HepG2 (cell line): ENCODE results near the gene RAB6B. TPM values are rescaled to one million over a fixed set of nuclear protein-coding genes. Genes with fewer than 3 reads are reported as not detected.

Experiments used
- ATAC-seq: fragments of 200-7000 bp; cut with Tn5 transposase; 3 replicates; pipeline ENCODE4 v1.9.1; 2020; ENCODE audit warnings: mild to moderate bottlenecking, moderate library complexity
- BruUV-seq: library from RNA; stranded (reverse); fragments of 400-500 nt; replicated peaks from 2 replicates; lab custom pipeline; 2021; lab: Mats Ljungman, UMichigan
- CTCF ChIA-PET: fragments of 300-600 bp; formaldehyde crosslinking; extraction: SDS; loops from one replicate; lab custom pipeline; 2021; ENCODE audit warnings: low total read pairs, inconsistent platforms, low intra/inter-chr PET ratio; lab: Yijun Ruan, JAX
- POLR2A ChIA-PET: fragments of 350-600 bp; sonication (Branson Sonifier 250); formaldehyde crosslinking; loops from one replicate; lab custom pipeline; 2020; ENCODE audit warnings: antibody characterized with exemption, inconsistent platforms; lab: Yijun Ruan, JAX
- DNase-seq: peaks from one replicate; pipeline ENCODE4 v3.0.0-alpha.2; 2015; ENCODE audit warnings: low spot score
- FAIRE-seq: peaks from 3 replicates; lab custom pipeline; 2011; peaks lifted over from hg19 to GRCh38; lab: Jason Lieb, UNC
- H2AFZ ChIP-seq: one replicate; pipeline ENCODE4 v1.6.1; 2011; ENCODE audit warnings: low read length, inconsistent platforms
- H3K27ac ChIP-seq: fragments of 300-600 bp; 3 replicates; pipeline ENCODE4 v1.8.0; 2011; ENCODE audit warnings: mixed run types, mild to moderate bottlenecking, mixed read lengths, low read length, inconsistent platforms; ENCODE audit not compliant: insufficient read depth; ENCODE audit errors: extremely low read length
- H3K27me3 ChIP-seq, 2 experiments: fragments of 200-600 bp in 1 of 2; 2 replicates in 1 of 2; 3 replicates in 1 of 2; pipeline versions ENCODE4 v1.6.0 to v1.8.0; 2011; ENCODE audit warnings: low read length in 2 of 2, mild to moderate bottlenecking in 2 of 2, moderate library complexity in 2 of 2, inconsistent platforms in 1 of 2; ENCODE audit not compliant: insufficient read depth in 2 of 2, control insufficient read depth in 1 of 2
- H3K36me3 ChIP-seq, 2 experiments: fragments of 200-600 bp in 1 of 2; replicated peaks in 1 of 2; 2 replicates in 1 of 2; 3 replicates in 1 of 2; pipeline versions ENCODE4 v1.5.1 to v1.8.0; 2011; ENCODE audit warnings: low read length in 2 of 2, inconsistent platforms in 1 of 2; ENCODE audit not compliant: insufficient read depth in 2 of 2, control insufficient read depth in 1 of 2
- H3K4me1 ChIP-seq: 2 replicates; pipeline ENCODE4 v1.5.1; 2012; ENCODE audit warnings: low read length, inconsistent platforms; ENCODE audit not compliant: insufficient read depth
- H3K4me2 ChIP-seq: 2 replicates; pipeline ENCODE4 v1.6.0; 2011; ENCODE audit warnings: low read depth, low read length, inconsistent platforms
- H3K4me3 ChIP-seq, 3 experiments: fragments of 200-600 bp in 1 of 3; sonication (generic), shearing (Covaris generic) in 1 of 3; replicated peaks in 1 of 3; 2 replicates each; pipeline ENCODE4 v1.5.1; 2011 to 2016; ENCODE audit warnings: low read length in 3 of 3, inconsistent platforms in 2 of 3, low read depth in 2 of 3, mild to moderate bottlenecking in 2 of 3, control low read depth in 1 of 3, mixed read lengths in 1 of 3; ENCODE audit not compliant: insufficient read depth in 1 of 3
- H3K79me2 ChIP-seq: one replicate; pipeline ENCODE4 v1.6.1; 2011; ENCODE audit warnings: low read length, inconsistent platforms; ENCODE audit not compliant: insufficient read depth
- H3K9ac ChIP-seq: 2 replicates; pipeline ENCODE4 v1.6.0; 2011; ENCODE audit warnings: mild to moderate bottlenecking, low read depth, low read length, inconsistent platforms; ENCODE audit not compliant: insufficient read depth
- H3K9me3 ChIP-seq: 2 replicates; pipeline ENCODE4 v1.5.1; 2012; ENCODE audit warnings: mild to moderate bottlenecking, low read length
- H4K20me1 ChIP-seq: 2 replicates; pipeline ENCODE4 v1.6.0; 2011; ENCODE audit warnings: inconsistent platforms, mild to moderate bottlenecking, low read length, moderate library complexity; ENCODE audit not compliant: insufficient read depth
- BRF2 ChIP-seq: sonication (generic); formaldehyde crosslinking; IDR thresholded peaks from 2 replicates; pipeline ENCODE4 v1.8.1; 2022; ENCODE audit warnings: mild to moderate bottlenecking, missing genetic modification reagents
- CBFB ChIP-seq: sonication (generic); formaldehyde crosslinking; IDR thresholded peaks from 2 replicates; pipeline ENCODE4 v1.4.0; 2020; ENCODE audit warnings: missing genetic modification reagents
- DNMT3B ChIP-seq: conservative IDR thresholded peaks from 2 replicates; pipeline ENCODE4 v1.6.1; 2016; ENCODE audit warnings: missing biosample characterization, control low read depth
- HCFC1 ChIP-seq: fragments of 150-350 bp; IDR thresholded peaks from 2 replicates; pipeline ENCODE4 v1.6.1; 2014; ENCODE audit warnings: low read depth, low read length
- HOXA5 ChIP-seq: sonication (generic); formaldehyde crosslinking; IDR thresholded peaks from 2 replicates; pipeline ENCODE4 v1.4.0; 2020; ENCODE audit warnings: missing genetic modification reagents
- JUND ChIP-seq: sonication (generic); formaldehyde crosslinking; IDR thresholded peaks from 2 replicates; pipeline ENCODE4 v1.8.0; 2022; ENCODE audit warnings: mild to moderate bottlenecking, missing genetic modification reagents
- LCORL ChIP-seq, 2 experiments: fragments of 450-650 bp in 1 of 2; sonication (generic) in 1 of 2; formaldehyde crosslinking in 1 of 2; IDR thresholded peaks; 2 replicates each; pipeline versions ENCODE4 v1.5.0 to v1.6.1; 2017 to 2020; ENCODE audit warnings: antibody characterized with exemption in 1 of 2, missing genetic modification reagents in 1 of 2
- NONO ChIP-seq, 2 experiments: fragments of 450-650 bp in 1 of 2; sonication (generic) in 1 of 2; formaldehyde crosslinking in 1 of 2; IDR thresholded peaks in 1 of 2; conservative IDR thresholded peaks in 1 of 2; 2 replicates each; pipeline versions ENCODE4 v1.6.1 to v1.8.0; 2017 to 2022; ENCODE audit warnings: mild to moderate bottlenecking in 1 of 2, missing genetic modification reagents in 1 of 2, moderate library complexity in 1 of 2
- PHB2 ChIP-seq: fragments of 450-650 bp; IDR thresholded peaks from 2 replicates; pipeline ENCODE4 v1.6.1; 2018; ENCODE audit not compliant: partially characterized antibody
- POLR2A ChIP-seq, 2 experiments: IDR thresholded peaks; 2 replicates each; pipeline ENCODE4 v1.6.1; 2011; ENCODE audit warnings: low read depth in 2 of 2, low read length in 2 of 2, mild to moderate bottlenecking in 1 of 2, moderate library complexity in 1 of 2; ENCODE audit not compliant: insufficient read depth in 1 of 2
- REPIN1 ChIP-seq: sonication (generic); formaldehyde crosslinking; IDR thresholded peaks from 2 replicates; pipeline ENCODE4 v1.8.0; 2022; ENCODE audit warnings: missing genetic modification reagents, low read depth, mild to moderate bottlenecking, borderline replicate concordance
- SMARCC2 ChIP-seq: fragments of 450-650 bp; IDR thresholded peaks from 2 replicates; pipeline ENCODE4 v1.6.1; 2017; ENCODE audit warnings: antibody characterized with exemption, mild to moderate bottlenecking
- SMYD3 ChIP-seq: sonication (generic); formaldehyde crosslinking; IDR thresholded peaks from 2 replicates; pipeline ENCODE4 v1.8.1; 2023; ENCODE audit warnings: mild to moderate bottlenecking, missing genetic modification reagents
- ZNF234 ChIP-seq: sonication (generic); formaldehyde crosslinking; conservative IDR thresholded peaks from 2 replicates; pipeline ENCODE4 v1.5.1; 2020; ENCODE audit warnings: mild to moderate bottlenecking, missing genetic modification reagents
- ZNF253 ChIP-seq: sonication (generic); formaldehyde crosslinking; IDR thresholded peaks from 2 replicates; pipeline ENCODE4 v1.8.0; 2022; ENCODE audit warnings: mild to moderate bottlenecking, missing genetic modification reagents, borderline replicate concordance
- ZNF264 ChIP-seq: sonication (generic); formaldehyde crosslinking; IDR thresholded peaks from 2 replicates; pipeline ENCODE4 v1.4.0; 2020; ENCODE audit warnings: missing genetic modification reagents
- WGBS: methylation state at CpG from one replicate; pipeline ENCODE4 v1.1.6; 2017; ENCODE audit warnings: low lambda C conversion rate; 5-methylcytosine and 5-hydroxymethylcytosine counted together
- in situ Hi-C: cut with HindIII; loops from 2 replicates; pipeline ENCODE4 v1.10.0; 2017; ENCODE audit warnings: low pct_unique_long_range_greater_than_20kb; ENCODE audit not compliant: extremely low pct_ligation_motif_present
- intact Hi-C: fragments of 100-400 bp; cut with micrococcal nuclease; formaldehyde crosslinking; loops from one replicate; pipeline ENCODE4 v1.10.0; 2022; ENCODE audit not compliant: unreplicated experiment
- polyA plus RNA-seq, 8 experiments: library from polyadenylated mRNA; depleted of rRNA in 3 of 8; stranded (reverse) in 7 of 8; unstranded in 1 of 8; fragments of >200 nt; fragmentation: Illumina TruSeq in 4 of 8; extraction: Trizol in 4 of 8; gene quantifications; 2 replicates each; pipeline versions ENCODE4 v1.2.1 to v1.2.3, GENCODE V29; 2011 to 2016; ENCODE audit warnings: low read depth in 4 of 8, missing spikeins in 1 of 8, mixed read lengths in 1 of 8; ENCODE audit not compliant: insufficient read depth in 1 of 8
- total RNA-seq, 5 experiments: library from RNA; depleted of rRNA; stranded (reverse); fragments of >200 nt; fragmentation: Illumina TruSeq; extraction: Trizol; gene quantifications; 2 replicates each; pipeline ENCODE4 v1.2.3, GENCODE V29; 2016; ENCODE audit warnings: low read depth in 1 of 5
- TF ChIP-seq, protein P1 (sequence below): IDR thresholded peaks from 2 replicates; pipeline ENCODE4 v1.6.1; 2016
- TF ChIP-seq, protein P2 (sequence below): sonication (generic); formaldehyde crosslinking; IDR thresholded peaks from 2 replicates; pipeline ENCODE4 v1.4.0; 2020; ENCODE audit warnings: mild to moderate bottlenecking, missing genetic modification reagents
- TF ChIP-seq, protein P3 (sequence below): sonication (generic); formaldehyde crosslinking; conservative IDR thresholded peaks from 2 replicates; pipeline ENCODE4 v1.8.0; 2022; ENCODE audit warnings: low read depth, missing genetic modification reagents

Gene RAB6B
- total and polyA plus RNA-seq, 2 of the 13 experiments (the other 11 are each of a cell fraction or from before 2014, with no cell fraction given), result 0.16 TPM; not detected in 1

DNA sequence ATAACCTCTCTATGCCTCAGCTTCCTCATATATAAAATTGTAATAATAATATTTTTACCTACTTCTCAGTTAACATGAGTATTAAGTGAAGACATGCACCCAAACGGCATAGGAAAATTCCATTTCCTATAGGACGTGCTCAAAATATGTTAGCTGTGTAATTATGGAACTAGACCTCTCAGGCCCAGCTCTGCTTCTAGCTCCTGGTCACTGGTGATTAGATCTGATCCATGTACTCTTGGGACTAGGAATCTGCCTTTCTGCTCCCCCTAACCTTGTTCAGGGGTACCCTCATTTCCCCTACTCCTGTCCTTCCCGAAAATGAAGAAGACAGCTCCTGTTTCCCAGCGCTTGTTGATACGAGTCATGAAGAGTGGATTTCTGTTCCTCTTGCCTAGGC, 119.8 kb downstream of the RAB6B start:
- Histone ChIP-seq H3K4me2 (no peak overlapping the region), H3K79me2 (no peaks in the 10 kb centered on the region), H3K4me1 (peaks cover 5% of the 10 kb centered on the region), H3K4me3 (no peak overlapping the region), H3K9ac (no peak overlapping the region), H4K20me1 (peaks cover 49% of the 10 kb centered on the region), H3K36me3 (peaks cover 33 to 69% of the 10 kb centered on the region in 2 experiments), H2AFZ (no peak overlapping the region), H3K27ac (no peak overlapping the region), H3K27me3 (no peaks in the 10 kb centered on the region), H3K9me3 (no peaks in the 10 kb centered on the region)
- DNase-seq (no peak), ATAC-seq (no peak), FAIRE-seq (no peak)
- CTCF ChIA-PET, result no interaction called here
- POLR2A ChIA-PET, result interaction anchor here (0.7 to 1.1 kb wide), 4 partner anchors 30 to 112 kb away, joined by 3 read pairs; partner anchors contain the start of gene TF
- 99% methylated on average over 5 of the region's 5 CpGs for WGBS
- in situ Hi-C loops, result no loop called here
- intact Hi-C loops, result no loop called here
- BruUV-seq, result no TSS peak
- TF ChIP-seq, protein P1, sequence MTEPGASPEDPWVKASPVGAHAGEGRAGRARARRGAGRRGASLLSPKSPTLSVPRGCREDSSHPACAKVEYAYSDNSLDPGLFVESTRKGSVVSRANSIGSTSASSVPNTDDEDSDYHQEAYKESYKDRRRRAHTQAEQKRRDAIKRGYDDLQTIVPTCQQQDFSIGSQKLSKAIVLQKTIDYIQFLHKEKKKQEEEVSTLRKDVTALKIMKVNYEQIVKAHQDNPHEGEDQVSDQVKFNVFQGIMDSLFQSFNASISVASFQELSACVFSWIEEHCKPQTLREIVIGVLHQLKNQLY (CRISPR knock-in tag), result no peak
- TF ChIP-seq, protein P2, sequence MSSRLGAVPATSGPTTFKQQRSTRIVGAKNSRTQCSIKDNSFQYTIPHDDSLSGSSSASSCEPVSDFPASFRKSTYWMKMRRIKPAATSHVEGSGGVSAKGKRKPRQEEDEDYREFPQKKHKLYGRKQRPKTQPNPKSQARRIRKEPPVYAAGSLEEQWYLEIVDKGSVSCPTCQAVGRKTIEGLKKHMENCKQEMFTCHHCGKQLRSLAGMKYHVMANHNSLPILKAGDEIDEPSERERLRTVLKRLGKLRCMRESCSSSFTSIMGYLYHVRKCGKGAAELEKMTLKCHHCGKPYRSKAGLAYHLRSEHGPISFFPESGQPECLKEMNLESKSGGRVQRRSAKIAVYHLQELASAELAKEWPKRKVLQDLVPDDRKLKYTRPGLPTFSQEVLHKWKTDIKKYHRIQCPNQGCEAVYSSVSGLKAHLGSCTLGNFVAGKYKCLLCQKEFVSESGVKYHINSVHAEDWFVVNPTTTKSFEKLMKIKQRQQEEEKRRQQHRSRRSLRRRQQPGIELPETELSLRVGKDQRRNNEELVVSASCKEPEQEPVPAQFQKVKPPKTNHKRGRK (CRISPR knock-in tag), result no peak
- TF ChIP-seq ZNF264 (CRISPR knock-in tag) (no peak), HCFC1 (no peak), LCORL (IDR thresholded peaks at IDR 0.05) (no peak), LCORL (CRISPR knock-in tag; IDR thresholded peaks at IDR 0.05) (no peak), PHB2 (no peak), SMARCC2 (no peak), BRF2 (CRISPR knock-in tag) (0 out of 2 replicates have a peak, but pooled peaks have one; percentile 24), ZNF253 (no peak), SMYD3 (CRISPR knock-in tag) (0 out of 2 replicates have a peak, but pooled peaks have one; percentile 48), POLR2A (IDR thresholded peaks at IDR 0.05; ENCODE audit: insufficient read depth in 1 of 2, low read depth in 2 of 2, low read length in 2 of 2) (peak in 1 of 2 experiments; percentile 53; a peak in 1 of 4 replicates), NONO (IDR thresholded peaks at IDR 0.05) (no peak), NONO (CRISPR knock-in tag; conservative IDR thresholded peaks at IDR 0.05) (no peak), ZNF234 (CRISPR knock-in tag) (no peak), HOXA5 (no peak), CBFB (CRISPR knock-in tag) (no peak), DNMT3B (CRISPR knock-in tag) (no peak), REPIN1 (0 out of 2 replicates have a peak, but pooled peaks have one; percentile 4), JUND (CRISPR knock-in tag) (0 out of 2 replicates have a peak, but pooled peaks have one; percentile 15)
- TF ChIP-seq, protein P3, sequence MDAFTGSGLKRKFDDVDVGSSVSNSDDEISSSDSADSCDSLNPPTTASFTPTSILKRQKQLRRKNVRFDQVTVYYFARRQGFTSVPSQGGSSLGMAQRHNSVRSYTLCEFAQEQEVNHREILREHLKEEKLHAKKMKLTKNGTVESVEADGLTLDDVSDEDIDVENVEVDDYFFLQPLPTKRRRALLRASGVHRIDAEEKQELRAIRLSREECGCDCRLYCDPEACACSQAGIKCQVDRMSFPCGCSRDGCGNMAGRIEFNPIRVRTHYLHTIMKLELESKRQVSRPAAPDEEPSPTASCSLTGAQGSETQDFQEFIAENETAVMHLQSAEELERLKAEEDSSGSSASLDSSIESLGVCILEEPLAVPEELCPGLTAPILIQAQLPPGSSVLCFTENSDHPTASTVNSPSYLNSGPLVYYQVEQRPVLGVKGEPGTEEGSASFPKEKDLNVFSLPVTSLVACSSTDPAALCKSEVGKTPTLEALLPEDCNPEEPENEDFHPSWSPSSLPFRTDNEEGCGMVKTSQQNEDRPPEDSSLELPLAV (CRISPR knock-in tag), result no peak
